CD14-positive monocyte (primary cell): Measurements from ENCODE around the gene MCF2L. TPM values are rescaled to one million over a fixed set of nuclear protein-coding genes. Genes with fewer than 3 reads are reported as not detected.

Experiments
- DNase-seq, 3 donors: peaks; one replicate each; pipeline ENCODE4 v3.0.0-alpha.2; 2011 to 2022
- H2AFZ ChIP-seq: 2 replicates; pipeline ENCODE4 v1.6.0; 2012; ENCODE audit warnings: mild to moderate bottlenecking, low read depth, low read length, inconsistent platforms; ENCODE audit not compliant: insufficient read depth, poor library complexity, severe bottlenecking
- H3K27ac ChIP-seq, 2 donors: 1 replicate in 1 of 2; 2 replicates in 1 of 2; pipeline ENCODE4 v1.5.1; 2012 to 2013; ENCODE audit warnings: low read length in 2 of 2, control low read depth in 1 of 2, inconsistent platforms in 1 of 2, low read depth in 1 of 2, mild to moderate bottlenecking in 1 of 2
- H3K27me3 ChIP-seq, 2 donors: one replicate each; pipeline versions ENCODE4 v1.6.0 to v1.6.1; 2011 to 2013; ENCODE audit warnings: low read length in 2 of 2; ENCODE audit not compliant: control insufficient read depth in 2 of 2, insufficient read depth in 2 of 2
- H3K36me3 ChIP-seq, 2 donors: replicated peaks in 1 of 2; 1 replicate in 1 of 2; 2 replicates in 1 of 2; pipeline versions ENCODE4 v1.5.1 to v1.6.1; 2012 to 2013; ENCODE audit warnings: low read length in 2 of 2, control low read depth in 1 of 2, inconsistent platforms in 1 of 2, mild to moderate bottlenecking in 1 of 2; ENCODE audit not compliant: insufficient read depth in 2 of 2, control insufficient read depth in 1 of 2
- H3K4me1 ChIP-seq, 2 donors: 1 replicate in 1 of 2; 2 replicates in 1 of 2; pipeline versions ENCODE4 v1.5.1 to v1.6.1; 2012 to 2013; ENCODE audit warnings: low read length in 2 of 2, control low read depth in 1 of 2, inconsistent platforms in 1 of 2, mild to moderate bottlenecking in 1 of 2, moderate library complexity in 1 of 2; ENCODE audit not compliant: insufficient read depth in 2 of 2, control insufficient read depth in 1 of 2
- H3K4me2 ChIP-seq: replicated peaks from 2 replicates; pipeline ENCODE3; 2012; ENCODE audit warnings: low read length, moderate library complexity, mild to moderate bottlenecking; ENCODE audit not compliant: poor library complexity, severe bottlenecking; ENCODE audit errors: extremely low read depth
- H3K4me3 ChIP-seq, 3 experiments: fragments of 200-600 bp in 1 of 3; sonication (generic) in 1 of 3; replicated peaks in 1 of 3; 1 replicate in 2 of 3; 2 replicates in 1 of 3; pipeline ENCODE4 v1.5.1; 2011 to 2013; ENCODE audit warnings: low read length in 3 of 3, mild to moderate bottlenecking in 3 of 3, control low read depth in 2 of 3, low read depth in 2 of 3, inconsistent platforms in 1 of 3, moderate library complexity in 1 of 3
- H3K79me2 ChIP-seq: 2 replicates; pipeline ENCODE4 v1.6.0; 2012; ENCODE audit warnings: mild to moderate bottlenecking, control low read depth, inconsistent platforms, low read length, moderate library complexity; ENCODE audit not compliant: insufficient read depth
- H3K9ac ChIP-seq: 2 replicates; pipeline ENCODE4 v1.6.0; 2017; ENCODE audit warnings: low read length, mild to moderate bottlenecking; ENCODE audit not compliant: insufficient read depth, poor library complexity, severe bottlenecking
- H3K9me3 ChIP-seq, 2 donors: replicated peaks in 1 of 2; 1 replicate in 1 of 2; 2 replicates in 1 of 2; pipeline versions ENCODE4 v1.5.1 to v1.6.1; 2012 to 2013; ENCODE audit warnings: low read length in 2 of 2, control low read depth in 1 of 2; ENCODE audit not compliant: control insufficient read depth in 1 of 2, insufficient read depth in 1 of 2
- H4K20me1 ChIP-seq: 2 replicates; pipeline ENCODE4 v1.6.0; 2012; ENCODE audit warnings: mild to moderate bottlenecking, low read length, control low read depth, moderate library complexity; ENCODE audit not compliant: insufficient read depth
- H3K27ac Mint-ChIP-seq, 7 donors: one replicate each; pipeline ENCODE4 v1.8.0; 2020; ENCODE audit warnings: mild to moderate bottlenecking in 7 of 7, mixed read lengths in 7 of 7, moderate library complexity in 6 of 7, inconsistent platforms in 2 of 7
- H3K27me3 Mint-ChIP-seq, 3 donors: one replicate each; pipeline ENCODE4 v1.8.0; 2021 to 2022; ENCODE audit warnings: low read depth in 3 of 3, mild to moderate bottlenecking in 3 of 3, mixed read lengths in 3 of 3, moderate library complexity in 3 of 3, inconsistent platforms in 1 of 3
- H3K36me3 Mint-ChIP-seq, 2 donors: one replicate each; pipeline ENCODE4 v1.8.0; 2020; ENCODE audit warnings: mixed read lengths in 2 of 2, inconsistent platforms in 1 of 2, mild to moderate bottlenecking in 1 of 2
- H3K4me1 Mint-ChIP-seq: one replicate; pipeline ENCODE4 v1.8.0; 2020; ENCODE audit warnings: mild to moderate bottlenecking, mixed read lengths
- H3K4me3 Mint-ChIP-seq, 2 donors: one replicate each; pipeline ENCODE4 v1.8.0; 2020; ENCODE audit warnings: mild to moderate bottlenecking in 2 of 2, mixed read lengths in 2 of 2, moderate library complexity in 1 of 2
- H3K9me3 Mint-ChIP-seq, 7 donors: one replicate each; pipeline ENCODE4 v1.8.0; 2020 to 2022; ENCODE audit warnings: mixed read lengths in 7 of 7, mild to moderate bottlenecking in 6 of 7, moderate library complexity in 6 of 7, inconsistent platforms in 2 of 7
- WGBS: methylation state at CpG from one replicate; pipeline ENCODE4 v1.1.5; 2013; ENCODE audit warnings: missing lambda C conversion rate; ENCODE audit not compliant: insufficient coverage; 5-methylcytosine and 5-hydroxymethylcytosine counted together
- intact Hi-C, 2 donors: fragments of 100-400 bp; cut with micrococcal nuclease; formaldehyde crosslinking; loops; one replicate each; pipeline versions ENCODE4 v1.15.0 to v1.15.1; 2023
- polyA plus RNA-seq, 3 donors: library from polyadenylated mRNA; depleted of rRNA in 1 of 3; unstranded in 2 of 3; stranded (reverse) in 1 of 3; fragments of 300-500 nt in 2 of 3; fragments of >200 nt in 1 of 3; fragmentation: Illumina TruSeq in 2 of 3; gene quantifications; 1 replicate in 2 of 3; 2 replicates in 1 of 3; pipeline ENCODE4 v1.2.3, GENCODE V29; 2012 to 2021
- TF ChIP-seq, protein P1 (sequence below): fragments of 200-600 bp; IDR thresholded peaks from one replicate; pipeline ENCODE4 v1.8.0; 2022; ENCODE audit warnings: antibody characterized with exemption, mild to moderate bottlenecking

Gene MCF2L
- polyA plus RNA-seq, 3 donors, result not detected

DNA sequence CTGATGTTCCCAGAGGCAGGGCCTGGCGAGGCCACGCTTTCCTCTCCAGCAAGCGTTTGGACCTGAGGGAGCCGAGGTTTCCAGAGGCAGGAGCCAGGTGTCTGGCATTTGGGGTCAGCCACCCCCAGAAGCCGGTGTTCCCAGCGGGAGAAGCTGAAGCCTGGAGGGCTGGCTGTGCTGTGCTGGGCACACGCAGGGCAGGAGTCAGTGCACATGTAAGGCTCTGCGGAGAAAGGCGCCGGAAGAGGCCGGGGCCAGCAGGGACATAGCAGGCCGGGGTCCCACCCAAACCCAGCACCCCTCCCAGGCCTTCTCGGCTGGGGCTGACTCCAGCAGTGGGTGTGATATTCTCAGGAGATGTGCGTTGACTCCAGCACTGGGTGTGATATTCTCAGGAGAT is 31.6 kb downstream of the MCF2L start:
- intact Hi-C loops, result no loop called here
- H3K4me3 Mint-ChIP-seq, result peak overlapping the region in 1 of 2 donors; percentile 26
- peaks cover 0 to 17% of the 10 kb centered on the region in 2 donors for H3K27me3 ChIP-seq

GRCh38 chr13:113001241-113002140 is 32.5 kb downstream of the MCF2L start:
- Histone ChIP-seq H3K9ac (no peak overlapping the region), H4K20me1 (no peaks in the 10 kb centered on the region), H3K4me1 (no peaks in the 10 kb centered on the region), H3K27ac (no peak overlapping the region), H3K4me2 (no peak overlapping the region), H3K27me3 (peaks cover 0 to 17% of the 10 kb centered on the region in 2 donors), H2AFZ (no peak overlapping the region), H3K79me2 (no peaks in the 10 kb centered on the region), H3K4me3 (no peak overlapping the region), H3K36me3 (no peaks in the 10 kb centered on the region), H3K9me3 (no peaks in the 10 kb centered on the region)
- WGBS, result 23% methylated on average over 49 of the region's 51 CpGs
- no peak for DNase-seq
- TF ChIP-seq, protein P1, sequence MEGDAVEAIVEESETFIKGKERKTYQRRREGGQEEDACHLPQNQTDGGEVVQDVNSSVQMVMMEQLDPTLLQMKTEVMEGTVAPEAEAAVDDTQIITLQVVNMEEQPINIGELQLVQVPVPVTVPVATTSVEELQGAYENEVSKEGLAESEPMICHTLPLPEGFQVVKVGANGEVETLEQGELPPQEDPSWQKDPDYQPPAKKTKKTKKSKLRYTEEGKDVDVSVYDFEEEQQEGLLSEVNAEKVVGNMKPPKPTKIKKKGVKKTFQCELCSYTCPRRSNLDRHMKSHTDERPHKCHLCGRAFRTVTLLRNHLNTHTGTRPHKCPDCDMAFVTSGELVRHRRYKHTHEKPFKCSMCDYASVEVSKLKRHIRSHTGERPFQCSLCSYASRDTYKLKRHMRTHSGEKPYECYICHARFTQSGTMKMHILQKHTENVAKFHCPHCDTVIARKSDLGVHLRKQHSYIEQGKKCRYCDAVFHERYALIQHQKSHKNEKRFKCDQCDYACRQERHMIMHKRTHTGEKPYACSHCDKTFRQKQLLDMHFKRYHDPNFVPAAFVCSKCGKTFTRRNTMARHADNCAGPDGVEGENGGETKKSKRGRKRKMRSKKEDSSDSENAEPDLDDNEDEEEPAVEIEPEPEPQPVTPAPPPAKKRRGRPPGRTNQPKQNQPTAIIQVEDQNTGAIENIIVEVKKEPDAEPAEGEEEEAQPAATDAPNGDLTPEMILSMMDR, result no peak
- Mint-ChIP-seq H3K27me3 (peaks cover 22 to 29% (median 27%) of the 10 kb centered on the region in 3 donors), H3K27ac (no peak overlapping the region), H3K9me3 (peaks cover 0 to 6% (median 0%) of the 10 kb centered on the region in 7 donors), H3K4me1 (no peaks in the 10 kb centered on the region), H3K4me3 (no peak overlapping the region), H3K36me3 (no peaks in the 10 kb centered on the region)
- intact Hi-C loops, result no loop called here

More for the DNA sequence above, 31.6 kb downstream of the MCF2L start:
- Mint-ChIP-seq H3K27ac (no peak overlapping the region), H3K9me3 (peaks cover 0 to 6% (median 0%) of the 10 kb centered on the region in 7 donors), H3K4me1 (no peaks in the 10 kb centered on the region), H3K36me3 (no peaks in the 10 kb centered on the region), H3K27me3 (peaks cover 22 to 29% (median 26%) of the 10 kb centered on the region in 3 donors)
- Histone ChIP-seq H3K4me3 (no peak overlapping the region), H3K4me1 (no peaks in the 10 kb centered on the region), H2AFZ (no peak overlapping the region), H4K20me1 (no peaks in the 10 kb centered on the region), H3K79me2 (no peaks in the 10 kb centered on the region), H3K27ac (no peak overlapping the region), H3K36me3 (no peaks in the 10 kb centered on the region), H3K4me2 (no peak overlapping the region), H3K9ac (no peak overlapping the region), H3K9me3 (no peaks in the 10 kb centered on the region)
- 83% methylated on average over 13 of the region's 14 CpGs for WGBS
- TF ChIP-seq, protein P1, result no peak
- no peak for DNase-seq
